ENCODE data around the gene MAPK9. TPM values are rescaled to one million over a fixed set of nuclear protein-coding genes. Genes with fewer than 3 reads are reported as not detected.

MAPK9 gene
- total RNA-seq, 1 experiment from 2014 or later = 38.6 TPM

DNA sequence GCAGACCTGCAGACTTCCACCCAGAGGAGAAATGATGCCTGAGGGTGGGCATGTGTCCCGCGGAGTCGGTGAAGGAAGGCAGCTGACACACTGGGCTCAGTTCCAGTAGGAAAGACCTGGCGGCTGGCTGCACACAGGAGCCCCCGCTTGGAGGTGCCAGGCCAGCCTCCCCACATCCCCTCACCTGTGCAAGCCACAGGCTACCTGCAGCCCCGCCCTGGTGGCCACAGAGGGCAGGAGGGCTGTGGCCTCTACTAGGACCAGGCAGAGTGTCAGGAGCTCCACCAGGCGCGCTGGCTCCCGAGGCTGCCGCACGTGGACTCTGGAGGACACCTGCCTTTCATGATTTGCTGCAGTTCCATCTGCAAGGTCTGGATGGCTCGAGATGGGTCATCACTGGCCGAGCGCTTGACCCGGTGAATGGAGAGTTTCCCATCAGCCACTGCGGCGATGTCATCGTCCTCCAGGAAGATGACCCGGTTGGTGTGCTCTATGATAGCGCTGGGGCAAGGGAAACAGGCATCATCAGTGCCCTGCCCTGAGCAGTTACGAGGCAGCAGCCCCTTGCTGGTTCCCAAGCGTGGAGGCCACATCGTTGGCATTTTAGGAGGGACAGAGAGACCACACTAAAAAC is 26.7 kb upstream of the MAPK9 start:
- no CpG with 5 or more reads among the region's 23 CpGs for WGBS (ENCODE audit: extremely low coverage, insufficient read length, low lambda C conversion rate)
- no peaks in the 10 kb centered on the region for H4K20me1 ChIP-seq (ENCODE audit: control insufficient read depth, insufficient read depth, insufficient read length)

More for the DNA sequence above, 26.7 kb upstream of the MAPK9 start:
- Histone ChIP-seq H4K5ac (ENCODE audit: insufficient read length, low read depth, low read length) (no peak overlapping the region), H4K8ac (replicated peaks; ENCODE audit: insufficient read length, low read depth, low read length) (no peak overlapping the region), H3K4me2 (ENCODE audit: insufficient read depth, insufficient read length, low read length) (no peak overlapping the region), H3K18ac (ENCODE audit: insufficient read length, low read depth, low read length) (no peak overlapping the region), H2BK120ac (ENCODE audit: low read depth, low read length, poor library complexity, severe bottlenecking) (no peak overlapping the region), H2BK20ac (ENCODE audit: low read depth, low read length, poor library complexity, severe bottlenecking) (no peak overlapping the region), H2BK15ac (ENCODE audit: low read depth, low read length) (no peak overlapping the region), H3K9me3 (ENCODE audit: control insufficient read depth, low read depth, low read length) (no peaks in the 10 kb centered on the region), H3K56ac (ENCODE audit: insufficient read length, low read depth, low read length) (no peak overlapping the region), H2BK5ac (ENCODE audit: insufficient read length, low read length) (no peak overlapping the region), H2AFZ (ENCODE audit: low read length) (no peak overlapping the region), H3K27ac (ENCODE audit: insufficient read length, low read depth, low read length) (no peak overlapping the region), H3K79me1 (ENCODE audit: insufficient read depth, low read depth, low read length, poor library complexity, severe bottlenecking) (peaks cover 2% of the 10 kb centered on the region), H3K23ac (ENCODE audit: insufficient read length, low read depth, low read length) (no peak overlapping the region), H3K14ac (ENCODE audit: insufficient read depth, low read length) (no peak overlapping the region; the same call in 1 of the 2 replicates), H3T11ph (ENCODE audit: low read length) (no peak overlapping the region), H3K4ac (ENCODE audit: low read depth, low read length) (no peak overlapping the region), H2BK12ac (ENCODE audit: insufficient read length, low read depth, low read length) (no peak overlapping the region), H2AK5ac (ENCODE audit: insufficient read length, low read length) (no peak overlapping the region), H3K27me3 (ENCODE audit: insufficient read depth, low read length) (no peaks in the 10 kb centered on the region), H3K23me2 (ENCODE audit: insufficient read length, low read depth, low read length, poor library complexity, severe bottlenecking) (no peaks in the 10 kb centered on the region), H4K91ac (ENCODE audit: insufficient read length, low read depth, low read length) (no peak overlapping the region), H3K4me1 (ENCODE audit: insufficient read depth, low read length) (no peaks in the 10 kb centered on the region), H3K9ac (ENCODE audit: extremely low read depth, insufficient read length, low read length) (no peak overlapping the region), H3K79me2 (ENCODE audit: insufficient read depth, low read length) (no peaks in the 10 kb centered on the region)
- peaks cover 2 to 3% of the 10 kb centered on the region in 2 experiments; a peak in 1 of 4 replicates for H3K4me1 Mint-ChIP-seq
- peak overlapping the region in 2 of 3 experiments; percentile 79 to 80; a peak in 1 of 7 replicates for H3K27ac Mint-ChIP-seq
- no peaks in the 10 kb centered on the region for H3K9me3 Mint-ChIP-seq
- no peak for DNase-seq
- TF ChIP-seq, protein P1, sequence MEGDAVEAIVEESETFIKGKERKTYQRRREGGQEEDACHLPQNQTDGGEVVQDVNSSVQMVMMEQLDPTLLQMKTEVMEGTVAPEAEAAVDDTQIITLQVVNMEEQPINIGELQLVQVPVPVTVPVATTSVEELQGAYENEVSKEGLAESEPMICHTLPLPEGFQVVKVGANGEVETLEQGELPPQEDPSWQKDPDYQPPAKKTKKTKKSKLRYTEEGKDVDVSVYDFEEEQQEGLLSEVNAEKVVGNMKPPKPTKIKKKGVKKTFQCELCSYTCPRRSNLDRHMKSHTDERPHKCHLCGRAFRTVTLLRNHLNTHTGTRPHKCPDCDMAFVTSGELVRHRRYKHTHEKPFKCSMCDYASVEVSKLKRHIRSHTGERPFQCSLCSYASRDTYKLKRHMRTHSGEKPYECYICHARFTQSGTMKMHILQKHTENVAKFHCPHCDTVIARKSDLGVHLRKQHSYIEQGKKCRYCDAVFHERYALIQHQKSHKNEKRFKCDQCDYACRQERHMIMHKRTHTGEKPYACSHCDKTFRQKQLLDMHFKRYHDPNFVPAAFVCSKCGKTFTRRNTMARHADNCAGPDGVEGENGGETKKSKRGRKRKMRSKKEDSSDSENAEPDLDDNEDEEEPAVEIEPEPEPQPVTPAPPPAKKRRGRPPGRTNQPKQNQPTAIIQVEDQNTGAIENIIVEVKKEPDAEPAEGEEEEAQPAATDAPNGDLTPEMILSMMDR (conservative IDR thresholded peaks at IDR 0.05) = peak; percentile 26; the same call in 1 of the 3 replicates
- peaks cover 61 to 82% (median 79%) of the 10 kb centered on the region in 3 experiments for H3K36me3 Mint-ChIP-seq (ENCODE audit: insufficient read depth in 1 of 3, low read depth in 3 of 3)
- H3K27me3 Mint-ChIP-seq (ENCODE audit: low read depth) = no peaks in the 10 kb centered on the region
- H3K4me3 Mint-ChIP-seq = no peak overlapping the region

Measured in H9 (cell line).